ENCODE measurements around the gene RNASE12. TPM values are rescaled to one million over a fixed set of nuclear protein-coding genes. Genes with fewer than 3 reads are reported as not detected.

RNASE12 gene
- total RNA-seq, 2 experiments from 2014 or later, result not detected

GRCh38 chr14:20631023-20631879 is 40.1 kb upstream of the RNASE12 start:
- ATAC-seq (no peak), DNase-seq (peak; percentile 72)
- Mint-ChIP-seq H3K4me3 (peak overlapping the region; percentile 80), H3K27ac (peak overlapping the region; percentile 13), H3K27me3 (peaks cover 40% of the 10 kb centered on the region), H3K36me3 (ENCODE audit: low read depth) (peaks cover 6% of the 10 kb centered on the region), H3K9me3 (no peaks in the 10 kb centered on the region), H3K4me1 (ENCODE audit: low read depth) (peaks cover 50% of the 10 kb centered on the region)
- TF ChIP-seq CTCF (IDR thresholded peaks at IDR 0.05), result no peak
- ChIA-PET CTCF (interaction anchor here (1.0 to 3.3 kb wide), 8 partner anchors 15 to 330 kb away, joined by 3 to 36 read pairs (median 8); partner anchors contain the start of gene RNASE4), POLR2A (interaction anchor here (1.1 to 3.1 kb wide), 5 partner anchors 9 to 52 kb away, joined by 3 to 24 read pairs (median 6); partner anchors contain the start of gene RNASE4)
- intact Hi-C loops (cut with micrococcal nuclease), result loop anchor here (2.0 kb wide), 1 partner anchor 18 kb away; no protein-coding TSS in a partner anchor

- Mint-ChIP-seq H3K4me1 (ENCODE audit: low read depth) (peaks cover 56% of the 10 kb centered on the region), H3K27me3 (peaks cover 38% of the 10 kb centered on the region), H3K4me3 (peak overlapping the region; percentile 72), H3K27ac (peak overlapping the region; percentile 13), H3K9me3 (no peaks in the 10 kb centered on the region), H3K36me3 (ENCODE audit: low read depth) (peaks cover 6% of the 10 kb centered on the region)
- intact Hi-C loops (cut with micrococcal nuclease), result loop anchor here (2.0 kb wide), 1 partner anchor 18 kb away; no protein-coding TSS in a partner anchor
- POLR2A ChIA-PET, result interaction anchor here (1.3 to 3.1 kb wide), 4 partner anchors 8 to 53 kb away, joined by 3 to 24 read pairs (median 10); partner anchors contain the start of gene RNASE4
- DNase-seq (peak; percentile 66), ATAC-seq (peak; percentile 13)
- CTCF ChIA-PET, result interaction anchor here (1.0 to 3.3 kb wide), 8 partner anchors 14 to 331 kb away, joined by 3 to 36 read pairs (median 8); partner anchors contain the start of gene RNASE4
- no peak for TF ChIP-seq CTCF (IDR thresholded peaks at IDR 0.05)
Observed at GRCh38 chr14:20630340-20631022, 39.3 kb upstream of the RNASE12 start.

GRCh38 chr14:20628063-20628854 is 37.1 kb upstream of the RNASE12 start:
- POLR2A ChIA-PET, result interaction anchor here (1.3 kb wide), 1 partner anchor 56 kb away, joined by 3 read pairs; the partner anchor contains the start of gene RNASE4
- Mint-ChIP-seq H3K4me3 (no peak overlapping the region), H3K36me3 (ENCODE audit: low read depth) (peaks cover 6% of the 10 kb centered on the region), H3K27ac (no peak overlapping the region), H3K27me3 (peaks cover 37% of the 10 kb centered on the region), H3K9me3 (no peaks in the 10 kb centered on the region), H3K4me1 (ENCODE audit: low read depth) (peaks cover 67% of the 10 kb centered on the region)
- TF ChIP-seq CTCF (IDR thresholded peaks at IDR 0.05), result no peak
- ATAC-seq (no peak), DNase-seq (no peak)
- intact Hi-C loops (cut with micrococcal nuclease), result no loop called here
- CTCF ChIA-PET, result interaction anchor here (0.6 to 1.2 kb wide), 4 partner anchors 15 to 302 kb away, joined by 3 read pairs; no protein-coding TSS in a partner anchor

- no peak for TF ChIP-seq CTCF (IDR thresholded peaks at IDR 0.05)
- Mint-ChIP-seq H3K4me1 (ENCODE audit: low read depth) (peaks cover 67% of the 10 kb centered on the region), H3K4me3 (no peak overlapping the region), H3K27me3 (peaks cover 38% of the 10 kb centered on the region), H3K27ac (no peak overlapping the region), H3K9me3 (no peaks in the 10 kb centered on the region), H3K36me3 (ENCODE audit: low read depth) (peaks cover under 1% of the 10 kb centered on the region)
- ChIA-PET POLR2A (interaction anchor here (1.3 kb wide), 1 partner anchor 57 kb away, joined by 3 read pairs; the partner anchor contains the start of gene RNASE4), CTCF (interaction anchor here (0.6 to 1.2 kb wide), 2 partner anchors 37 to 55 kb away, joined by 3 read pairs; no protein-coding TSS in a partner anchor)
- intact Hi-C loops (cut with micrococcal nuclease), result no loop called here
- ATAC-seq (no peak), DNase-seq (no peak)
Observed at GRCh38 chr14:20627346-20628027, 36.3 kb upstream of the RNASE12 start.

Data from activated CD8-positive, alpha-beta T cell treated with anti-CD3 and anti-CD28 coated beads for 36 hours (primary cell).